Gastrocnemius medialis (tissue), 4 donors: ENCODE data around the gene HEATR3.

ENCODE experiments used
- POLR2A ChIP-seq, 2 donors: fragments of 450-650 bp; IDR thresholded peaks; one replicate each; pipeline ENCODE4 v1.6.1; 2017; ENCODE audit warnings: antibody characterized with exemption in 2 of 2, mild to moderate bottlenecking in 2 of 2, moderate library complexity in 2 of 2
- TF ChIP-seq, protein P1 (sequence below), 5 experiments: fragments of 450-650 bp in 3 of 5; fragments of 200-600 bp in 2 of 5; sonication (generic) in 2 of 5; IDR thresholded peaks in 4 of 5; conservative IDR thresholded peaks in 1 of 5; 1 replicate in 4 of 5; 2 replicates in 1 of 5; pipeline ENCODE4 v1.5.1; 2016 to 2019; ENCODE audit warnings: antibody characterized with exemption in 5 of 5, mild to moderate bottlenecking in 3 of 5, moderate library complexity in 3 of 5

DNA sequence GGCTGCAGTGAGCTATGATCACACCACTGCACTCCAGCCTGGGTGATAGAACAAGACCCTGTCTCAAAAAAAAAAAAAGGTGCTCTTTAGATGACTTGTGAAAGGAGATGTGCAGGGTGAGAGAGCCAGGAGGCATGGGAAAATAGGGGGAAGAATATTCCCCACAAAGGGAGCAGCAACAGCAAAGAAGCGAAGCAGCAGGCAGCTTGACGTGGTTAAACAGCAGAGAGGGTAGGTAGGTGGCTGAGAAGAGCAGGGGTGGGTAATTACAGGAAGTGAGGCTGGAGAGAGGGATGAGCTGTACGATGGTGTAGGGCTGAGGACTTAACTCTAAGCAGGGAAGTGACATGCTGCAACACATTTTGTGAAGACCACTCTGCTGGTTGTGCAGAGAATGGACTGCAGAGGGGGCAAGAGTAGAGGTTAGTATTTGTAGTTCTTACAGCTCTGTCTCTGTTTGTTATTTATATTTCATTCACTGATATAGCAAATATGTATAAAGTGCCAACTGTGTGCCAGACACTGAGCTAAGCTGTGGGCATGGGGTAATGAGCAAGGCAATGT, 1.6 kb downstream of the HEATR3 start:
- TF ChIP-seq, protein P1, sequence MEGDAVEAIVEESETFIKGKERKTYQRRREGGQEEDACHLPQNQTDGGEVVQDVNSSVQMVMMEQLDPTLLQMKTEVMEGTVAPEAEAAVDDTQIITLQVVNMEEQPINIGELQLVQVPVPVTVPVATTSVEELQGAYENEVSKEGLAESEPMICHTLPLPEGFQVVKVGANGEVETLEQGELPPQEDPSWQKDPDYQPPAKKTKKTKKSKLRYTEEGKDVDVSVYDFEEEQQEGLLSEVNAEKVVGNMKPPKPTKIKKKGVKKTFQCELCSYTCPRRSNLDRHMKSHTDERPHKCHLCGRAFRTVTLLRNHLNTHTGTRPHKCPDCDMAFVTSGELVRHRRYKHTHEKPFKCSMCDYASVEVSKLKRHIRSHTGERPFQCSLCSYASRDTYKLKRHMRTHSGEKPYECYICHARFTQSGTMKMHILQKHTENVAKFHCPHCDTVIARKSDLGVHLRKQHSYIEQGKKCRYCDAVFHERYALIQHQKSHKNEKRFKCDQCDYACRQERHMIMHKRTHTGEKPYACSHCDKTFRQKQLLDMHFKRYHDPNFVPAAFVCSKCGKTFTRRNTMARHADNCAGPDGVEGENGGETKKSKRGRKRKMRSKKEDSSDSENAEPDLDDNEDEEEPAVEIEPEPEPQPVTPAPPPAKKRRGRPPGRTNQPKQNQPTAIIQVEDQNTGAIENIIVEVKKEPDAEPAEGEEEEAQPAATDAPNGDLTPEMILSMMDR (IDR thresholded peaks at IDR 0.05 in 4 of 5, conservative IDR thresholded peaks at IDR 0.05 in 1 of 5) = no peak
- no peak for TF ChIP-seq POLR2A (IDR thresholded peaks at IDR 0.05)
